Activated CD8-positive, alpha-beta T cell treated with anti-CD3 and anti-CD28 coated beads for 36 hours (primary cell): Measurements from ENCODE around the gene TTC9B. TPM values are rescaled to one million over a fixed set of nuclear protein-coding genes. Genes with fewer than 3 reads are reported as not detected.

ENCODE experiments used
- ATAC-seq: fragments of 200-7000 bp; cut with Tn5 transposase; one replicate; pipeline ENCODE4 v1.10.0; 2021; ENCODE audit warnings: mild to moderate bottlenecking, moderate library complexity
- CTCF ChIA-PET: fragments of 350-600 bp; sonication (Branson Sonifier 250); formaldehyde crosslinking; loops from one replicate; lab custom pipeline; 2021; ENCODE audit warnings: antibody characterized with exemption; lab: Charles Lee
- POLR2A ChIA-PET: fragments of 350-600 bp; sonication (Branson Sonifier 250); formaldehyde crosslinking; loops from one replicate; lab custom pipeline; 2021; ENCODE audit warnings: antibody characterized with exemption; lab: Charles Lee
- DNase-seq: peaks from one replicate; pipeline ENCODE4 v3.0.0-alpha.2; 2020
- H3K27ac Mint-ChIP-seq: one replicate; pipeline ENCODE4 v1.8.0; 2021; ENCODE audit warnings: mild to moderate bottlenecking, mixed read lengths
- H3K27me3 Mint-ChIP-seq: one replicate; pipeline ENCODE4 v1.8.0; 2021; ENCODE audit warnings: mixed read lengths
- H3K36me3 Mint-ChIP-seq: one replicate; pipeline ENCODE4 v1.8.0; 2021; ENCODE audit warnings: low read depth, mixed read lengths
- H3K4me1 Mint-ChIP-seq: one replicate; pipeline ENCODE4 v1.8.0; 2021; ENCODE audit warnings: low read depth, mixed read lengths
- H3K4me3 Mint-ChIP-seq: one replicate; pipeline ENCODE4 v1.8.0; 2021; ENCODE audit warnings: mild to moderate bottlenecking, moderate library complexity, mixed read lengths
- H3K9me3 Mint-ChIP-seq: one replicate; pipeline ENCODE4 v1.8.0; 2021; ENCODE audit warnings: mixed read lengths
- intact Hi-C: fragments of 100-400 bp; cut with micrococcal nuclease; formaldehyde crosslinking; loops from one replicate; pipeline ENCODE4 v1.10.0; 2022
- total RNA-seq, 2 experiments: library from RNA; stranded (reverse); gene quantifications; one replicate each; pipeline ENCODE4 v1.2.3, GENCODE V29; 2021
- TF ChIP-seq, protein P1 (sequence below): fragments of 200-600 bp; IDR thresholded peaks from one replicate; pipeline ENCODE4 v1.8.0; 2022; ENCODE audit warnings: antibody characterized with exemption, mild to moderate bottlenecking

Gene TTC9B
- total RNA-seq, 2 experiments from 2014 or later, result not detected

DNA sequence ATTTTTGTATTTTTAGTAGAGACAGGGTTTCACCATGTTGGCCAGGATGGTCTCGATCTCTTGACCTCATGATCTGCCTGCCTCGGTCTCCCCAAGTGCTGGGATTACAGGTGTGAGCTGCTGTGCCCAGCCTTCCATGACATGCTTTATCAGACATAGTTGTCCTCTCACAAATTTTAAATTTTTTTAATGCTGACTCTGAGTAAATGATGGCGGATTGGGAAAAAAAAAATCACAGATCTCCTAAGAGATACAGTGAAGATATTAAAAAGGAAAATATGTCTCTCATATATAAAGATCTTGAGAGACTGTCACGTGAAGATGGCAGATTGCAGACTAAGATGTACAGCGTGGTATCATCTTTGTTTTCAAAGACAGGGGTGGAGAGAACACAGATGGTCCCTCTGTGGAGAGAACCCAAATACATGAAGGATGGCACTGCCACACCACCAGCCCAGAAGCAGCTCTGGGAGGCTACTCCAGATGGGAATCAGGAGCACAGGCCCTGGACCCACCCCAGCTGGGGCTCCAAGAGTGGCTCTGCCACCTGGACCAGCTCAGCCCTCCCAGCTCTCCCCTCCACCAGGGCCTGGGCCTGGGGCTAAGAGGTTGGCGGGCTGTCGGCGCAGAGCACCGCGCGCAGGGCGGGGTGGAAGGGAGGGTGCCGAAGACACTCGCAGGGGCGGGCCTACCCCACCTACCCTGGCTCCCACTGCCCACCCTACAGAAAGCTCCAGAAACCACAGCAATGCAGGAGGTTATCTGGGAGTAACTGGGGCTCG lies 28.3 kb upstream of the TTC9B start:
- peaks cover under 1% of the 10 kb centered on the region for H3K36me3 Mint-ChIP-seq
- no peak for DNase-seq

GRCh38 chr19:40245506-40246128 lies 27.4 kb upstream of the TTC9B start:
- POLR2A ChIA-PET, result no interaction called here
- intact Hi-C loops, result no loop called here
- no peaks in the 10 kb centered on the region for H3K27me3 Mint-ChIP-seq
- H3K27ac Mint-ChIP-seq, result no peak overlapping the region
- peaks cover 2% of the 10 kb centered on the region for H3K36me3 Mint-ChIP-seq
- TF ChIP-seq, protein P1, sequence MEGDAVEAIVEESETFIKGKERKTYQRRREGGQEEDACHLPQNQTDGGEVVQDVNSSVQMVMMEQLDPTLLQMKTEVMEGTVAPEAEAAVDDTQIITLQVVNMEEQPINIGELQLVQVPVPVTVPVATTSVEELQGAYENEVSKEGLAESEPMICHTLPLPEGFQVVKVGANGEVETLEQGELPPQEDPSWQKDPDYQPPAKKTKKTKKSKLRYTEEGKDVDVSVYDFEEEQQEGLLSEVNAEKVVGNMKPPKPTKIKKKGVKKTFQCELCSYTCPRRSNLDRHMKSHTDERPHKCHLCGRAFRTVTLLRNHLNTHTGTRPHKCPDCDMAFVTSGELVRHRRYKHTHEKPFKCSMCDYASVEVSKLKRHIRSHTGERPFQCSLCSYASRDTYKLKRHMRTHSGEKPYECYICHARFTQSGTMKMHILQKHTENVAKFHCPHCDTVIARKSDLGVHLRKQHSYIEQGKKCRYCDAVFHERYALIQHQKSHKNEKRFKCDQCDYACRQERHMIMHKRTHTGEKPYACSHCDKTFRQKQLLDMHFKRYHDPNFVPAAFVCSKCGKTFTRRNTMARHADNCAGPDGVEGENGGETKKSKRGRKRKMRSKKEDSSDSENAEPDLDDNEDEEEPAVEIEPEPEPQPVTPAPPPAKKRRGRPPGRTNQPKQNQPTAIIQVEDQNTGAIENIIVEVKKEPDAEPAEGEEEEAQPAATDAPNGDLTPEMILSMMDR, result no peak
- peaks cover 7% of the 10 kb centered on the region for H3K4me1 Mint-ChIP-seq
- ATAC-seq, result no peak
- CTCF ChIA-PET, result no interaction called here
- no peak for DNase-seq
- H3K4me3 Mint-ChIP-seq, result no peak overlapping the region
- H3K9me3 Mint-ChIP-seq, result no peaks in the 10 kb centered on the region

More for the DNA sequence above, 28.3 kb upstream of the TTC9B start:
- ChIA-PET CTCF (no interaction called here), POLR2A (no interaction called here)
- intact Hi-C loops, result no loop called here
- no peak overlapping the region for H3K27ac Mint-ChIP-seq
- H3K4me1 Mint-ChIP-seq, result peaks cover 7% of the 10 kb centered on the region
- H3K9me3 Mint-ChIP-seq, result no peaks in the 10 kb centered on the region
- no peak for ATAC-seq
- no peak overlapping the region for H3K4me3 Mint-ChIP-seq
- H3K27me3 Mint-ChIP-seq, result no peaks in the 10 kb centered on the region
- TF ChIP-seq, protein P1, result no peak

DNA sequence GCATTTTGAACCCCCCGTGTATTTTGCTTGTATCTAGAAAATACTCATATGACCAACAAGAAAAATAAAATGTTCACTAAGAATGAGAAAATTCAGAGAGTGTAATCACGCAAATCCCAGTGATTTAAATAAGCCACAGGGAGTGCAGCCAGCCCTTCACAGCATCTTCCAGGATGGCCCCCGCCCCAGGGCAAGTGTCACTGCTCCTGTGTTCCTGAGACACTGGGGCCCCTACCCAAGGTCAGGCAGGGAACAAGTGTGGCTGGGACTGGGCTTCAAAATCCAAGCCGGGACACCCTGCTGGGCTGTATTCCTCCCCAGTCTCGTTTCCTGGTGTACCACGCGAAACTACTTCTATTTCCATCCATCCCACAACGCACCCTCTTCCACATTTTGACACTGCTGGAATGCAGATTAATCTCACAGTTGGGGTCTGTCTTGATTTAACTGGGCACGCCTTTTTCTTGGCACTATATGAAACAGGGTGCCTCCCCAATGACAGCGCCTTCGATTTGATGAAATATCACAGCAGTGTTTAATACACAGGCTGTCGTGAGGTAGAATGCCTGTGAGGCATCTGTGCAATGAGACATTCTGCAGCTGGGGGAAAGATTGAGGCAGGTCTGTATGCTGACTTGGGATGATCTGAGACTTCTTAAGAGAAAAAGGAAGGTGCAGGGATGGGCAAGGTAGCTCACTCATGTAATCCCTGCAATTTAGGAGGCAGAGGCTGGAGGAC lies 26.6 kb upstream of the TTC9B start:
- peaks cover 5% of the 10 kb centered on the region for H3K4me1 Mint-ChIP-seq
- TF ChIP-seq, protein P1, result no peak
- H3K27me3 Mint-ChIP-seq, result no peaks in the 10 kb centered on the region
- peaks cover 2% of the 10 kb centered on the region for H3K36me3 Mint-ChIP-seq
- intact Hi-C loops, result no loop called here
- no peak overlapping the region for H3K4me3 Mint-ChIP-seq
- no peak for ATAC-seq
- no peak overlapping the region for H3K27ac Mint-ChIP-seq
- CTCF ChIA-PET, result no interaction called here
- POLR2A ChIA-PET, result no interaction called here
- H3K9me3 Mint-ChIP-seq, result no peaks in the 10 kb centered on the region
- DNase-seq, result no peak

DNA sequence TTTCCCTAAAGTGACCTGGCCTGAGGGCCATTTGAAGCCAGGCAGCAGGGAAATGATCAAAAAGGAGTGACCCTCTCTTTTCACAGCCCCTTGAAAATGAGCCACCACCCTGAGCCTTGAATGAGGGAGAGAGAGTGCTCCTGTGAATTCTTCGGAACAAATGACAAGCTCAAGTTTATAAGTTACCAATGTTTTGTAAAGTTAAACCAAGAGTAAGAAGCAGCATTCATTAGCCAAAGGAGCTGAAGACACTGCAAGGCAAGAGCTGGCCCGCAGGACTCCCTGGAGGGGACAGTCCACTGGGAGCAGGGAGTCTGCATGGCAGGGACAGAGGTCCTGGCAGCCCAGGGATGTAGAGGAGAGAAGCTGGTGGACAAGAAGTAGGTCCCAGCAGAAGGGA lies 25.0 kb upstream of the TTC9B start:
- DNase-seq (no peak), ATAC-seq (no peak)
- TF ChIP-seq, protein P1, result no peak
- ChIA-PET POLR2A (no interaction called here), CTCF (interaction anchor here (1.0 to 1.6 kb wide), 2 partner anchors 78 to 103 kb away, joined by 4 to 5 read pairs; no protein-coding TSS in a partner anchor)
- Mint-ChIP-seq H3K27ac (no peak overlapping the region), H3K4me3 (no peak overlapping the region), H3K27me3 (no peaks in the 10 kb centered on the region), H3K9me3 (no peaks in the 10 kb centered on the region), H3K4me1 (peaks cover 4% of the 10 kb centered on the region), H3K36me3 (peaks cover 7% of the 10 kb centered on the region)
- intact Hi-C loops, result no loop called here
